ENCODE data around the gene LCK.

Gene LCK

DNA sequence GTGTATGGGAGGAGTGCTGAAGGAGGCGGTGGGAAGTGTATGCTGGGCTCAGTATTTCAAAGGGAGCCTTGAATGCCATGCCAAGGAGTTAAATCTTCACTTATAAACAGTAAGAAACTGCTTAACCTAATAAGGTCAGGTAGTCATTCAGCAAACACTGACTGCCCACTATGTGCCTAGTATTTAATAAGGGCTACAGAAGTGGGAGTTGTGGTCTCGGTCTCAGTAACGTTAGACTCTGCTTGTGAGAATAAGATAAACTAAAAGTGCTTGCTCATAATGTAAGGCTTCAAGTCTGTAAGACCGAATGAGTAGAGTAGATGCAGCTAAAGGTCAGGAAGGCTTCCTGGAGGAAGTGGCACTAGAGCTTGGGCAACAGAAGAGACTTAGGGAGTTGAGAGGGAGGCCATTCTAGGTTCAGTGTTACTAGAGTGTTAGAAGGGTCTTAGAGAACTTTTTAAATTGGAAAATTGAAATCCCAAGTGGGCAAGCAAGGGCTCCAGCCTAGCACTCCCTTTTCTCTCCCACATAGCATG is 78.9 kb downstream of the LCK start:
- no peak for DNase-seq

DNA sequence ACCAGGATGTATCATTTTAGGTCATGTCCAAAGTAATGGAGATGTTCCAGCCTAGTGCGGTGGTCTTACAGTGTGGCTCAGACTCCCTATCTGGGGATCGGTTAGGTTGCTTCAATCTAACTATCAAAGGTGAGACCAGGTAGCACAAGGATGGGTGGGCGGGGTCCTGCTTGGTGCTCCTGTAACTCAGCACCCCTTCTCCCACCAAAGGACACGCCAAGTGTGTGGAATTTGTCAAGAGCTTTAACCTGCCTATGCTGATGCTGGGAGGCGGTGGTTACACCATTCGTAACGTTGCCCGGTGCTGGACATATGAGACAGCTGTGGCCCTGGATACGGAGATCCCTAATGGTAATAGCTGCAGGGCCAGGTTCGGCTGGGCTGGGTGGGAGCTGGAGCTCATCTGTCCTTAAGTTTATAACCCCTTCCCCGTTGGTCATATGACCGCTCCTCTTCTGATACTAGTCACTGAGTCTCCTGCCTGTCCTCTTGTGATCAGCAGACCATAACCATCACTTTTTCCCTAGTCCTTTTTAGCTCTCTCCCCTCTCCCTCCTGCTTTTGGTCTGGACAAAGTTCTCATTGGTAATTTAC is 79.6 kb downstream of the LCK start:
- no peak for DNase-seq

DNA sequence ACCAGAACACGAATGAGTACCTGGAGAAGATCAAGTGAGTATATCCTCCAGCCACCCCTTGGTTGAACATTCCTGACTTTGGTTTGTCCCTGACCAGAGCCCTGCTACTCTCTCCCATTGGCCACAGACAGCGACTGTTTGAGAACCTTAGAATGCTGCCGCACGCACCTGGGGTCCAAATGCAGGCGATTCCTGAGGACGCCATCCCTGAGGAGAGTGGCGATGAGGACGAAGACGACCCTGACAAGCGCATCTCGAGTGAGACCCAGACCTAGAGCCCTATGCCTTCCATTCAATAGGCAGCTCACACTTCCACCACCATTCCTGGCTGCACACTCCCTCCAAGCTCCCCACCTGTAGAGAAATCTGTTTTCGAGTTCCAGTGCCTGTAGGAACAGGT is 80.5 kb downstream of the LCK start:
- DNase-seq: no peak

DNA sequence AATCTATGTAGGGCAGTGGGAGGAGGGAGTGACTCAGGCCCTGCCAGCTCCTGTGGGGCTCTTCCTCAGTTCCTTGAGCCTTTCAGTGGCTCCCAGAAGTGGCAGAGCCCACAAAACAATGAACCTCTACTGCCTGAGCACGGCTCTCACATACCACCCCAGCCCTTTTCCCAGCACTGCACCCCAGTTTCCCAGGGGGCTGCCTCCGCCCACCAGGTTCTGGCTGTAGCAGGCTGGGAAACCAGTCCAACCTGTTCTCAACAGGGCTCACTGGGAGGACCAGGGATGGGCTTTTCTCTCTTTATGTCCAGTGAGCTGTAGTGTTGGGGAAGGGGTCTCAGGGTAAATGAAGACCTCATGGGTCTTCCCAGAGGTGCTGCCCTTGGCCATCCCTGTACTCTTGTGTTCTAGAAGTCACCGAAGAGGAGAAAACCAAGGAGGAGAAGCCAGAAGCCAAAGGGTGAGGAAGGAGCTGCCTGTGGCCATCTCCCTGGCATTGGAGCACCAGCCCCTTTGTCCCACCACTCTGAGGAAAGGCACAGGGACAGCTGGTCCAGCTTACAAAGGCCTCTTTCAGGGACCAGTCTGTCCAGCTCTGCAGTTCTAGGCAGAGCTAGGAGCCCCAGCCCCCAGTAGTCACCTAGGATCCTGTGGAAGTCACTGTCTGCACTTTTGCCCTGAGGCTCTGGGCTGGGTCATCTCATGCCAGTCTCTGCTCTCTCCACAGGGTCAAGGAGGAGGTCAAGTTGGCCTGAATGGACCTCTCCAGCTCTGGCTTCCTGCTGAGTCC is 81.4 kb downstream of the LCK start:
- no peak for DNase-seq

DNA sequence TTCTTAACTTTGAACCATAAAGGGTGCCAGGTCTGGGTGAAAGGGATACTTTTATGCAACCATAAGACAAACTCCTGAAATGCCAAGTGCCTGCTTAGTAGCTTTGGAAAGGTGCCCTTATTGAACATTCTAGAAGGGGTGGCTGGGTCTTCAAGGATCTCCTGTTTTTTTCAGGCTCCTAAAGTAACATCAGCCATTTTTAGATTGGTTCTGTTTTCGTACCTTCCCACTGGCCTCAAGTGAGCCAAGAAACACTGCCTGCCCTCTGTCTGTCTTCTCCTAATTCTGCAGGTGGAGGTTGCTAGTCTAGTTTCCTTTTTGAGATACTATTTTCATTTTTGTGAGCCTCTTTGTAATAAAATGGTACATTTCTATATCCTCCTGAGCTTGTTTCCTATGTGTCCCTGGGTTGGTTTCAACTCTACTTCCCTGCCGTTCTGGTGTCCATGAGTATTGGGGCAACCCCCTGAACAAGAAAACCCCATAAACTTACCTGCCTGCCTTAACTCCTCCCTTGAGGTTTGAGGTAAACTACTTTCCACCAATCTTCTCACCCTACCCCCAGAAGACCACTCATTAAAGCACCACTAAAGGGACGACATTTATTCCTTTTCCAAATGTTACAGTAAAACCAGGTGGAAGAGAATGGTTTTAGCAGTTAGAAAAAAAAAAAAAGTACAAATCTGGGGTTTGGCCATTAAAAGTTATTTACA is 82.3 kb downstream of the LCK start:
- peak; percentile 10 for DNase-seq

DNA sequence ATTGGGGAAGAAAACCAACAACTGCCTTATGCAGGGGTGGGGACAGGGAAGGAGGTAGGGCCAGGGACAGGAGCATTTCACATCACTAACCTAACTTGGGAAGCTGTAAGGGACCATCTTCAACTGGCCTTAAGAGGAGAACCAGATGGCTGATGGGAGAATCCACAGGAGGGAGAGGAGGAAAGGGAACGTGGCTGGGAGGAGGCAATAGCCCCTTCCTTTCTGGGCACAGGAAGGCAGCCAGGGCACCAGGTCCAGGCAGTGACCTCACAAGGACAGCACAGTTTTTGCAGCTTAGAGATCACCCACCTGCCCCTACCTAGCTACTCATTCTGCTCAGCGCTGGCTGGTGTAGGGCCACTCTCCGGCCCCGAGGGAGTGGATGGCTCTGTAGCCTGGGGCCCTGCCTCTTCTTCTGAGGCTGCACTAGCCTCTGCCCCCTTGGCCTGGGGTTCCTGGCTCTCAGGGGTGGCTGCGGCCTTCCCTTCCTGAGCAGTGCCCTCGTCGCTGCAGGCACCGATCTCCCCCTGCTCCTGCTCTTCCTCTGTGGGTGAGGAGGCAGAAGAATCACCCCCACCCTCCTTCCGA is 83.3 kb downstream of the LCK start:
- DNase-seq: no peak

DNA sequence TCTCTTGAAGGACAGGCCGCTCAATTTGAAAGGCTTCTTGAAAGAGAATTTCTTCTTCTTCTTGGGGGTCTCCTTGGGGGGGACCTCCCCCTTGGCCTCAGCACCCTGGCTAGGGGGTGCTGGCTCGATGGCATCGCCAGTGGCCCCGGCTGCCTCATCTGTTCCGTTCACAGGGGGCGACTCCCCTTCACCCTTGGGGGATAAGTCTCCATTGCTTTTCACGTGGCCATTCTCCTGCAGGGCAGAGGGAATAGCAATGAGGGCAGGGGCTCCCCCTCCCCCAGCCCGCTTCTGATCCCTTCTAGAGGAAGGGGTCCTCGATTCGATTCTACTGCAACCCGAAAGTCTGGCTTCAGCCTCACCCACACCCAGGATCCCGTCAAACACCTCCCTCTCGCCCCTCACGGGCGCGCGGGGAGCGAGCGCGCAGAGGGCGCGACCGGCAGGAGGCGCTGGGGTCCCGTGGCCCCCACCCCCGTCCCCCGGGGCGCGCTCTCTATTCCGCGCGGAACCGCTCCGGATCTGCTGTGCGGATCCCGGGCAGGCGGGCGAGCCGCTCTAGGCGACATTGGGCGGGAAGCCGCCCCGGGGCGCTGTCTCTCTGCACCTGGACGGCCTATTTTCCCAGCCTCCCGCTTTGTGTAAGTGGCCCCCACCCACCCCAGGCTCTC is 83.9 kb downstream of the LCK start:
- DNase-seq: peak; percentile 72

DNA sequence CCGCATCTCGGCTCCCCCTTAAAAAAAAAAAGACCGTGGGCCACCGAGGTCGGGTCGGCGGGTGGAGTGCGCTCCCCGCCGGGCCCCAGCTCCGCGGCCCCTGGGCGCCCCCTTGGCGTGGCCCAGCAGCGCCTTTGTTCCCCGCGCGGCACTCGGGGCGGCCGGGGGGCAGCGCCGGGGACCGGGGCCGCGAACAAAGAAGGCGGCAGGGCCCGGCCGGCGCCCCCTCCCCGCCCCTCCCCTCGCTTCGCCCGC is 84.4 kb downstream of the LCK start:
- peak; percentile 10 for DNase-seq

Measured in CD4-positive, alpha-beta T cell treated with Interleukin-21 for 1 hour (primary cell).